HG03558 (cell line): ENCODE data around the gene SUGCT.

ENCODE experiments used
- ATAC-seq: cut with Tn5 transposase; IDR thresholded peaks from one replicate; pipeline ENCODE4 v1.9.1; 2021; ENCODE audit warnings: moderate number of reproducible peaks; ENCODE audit not compliant: unreplicated experiment; ENCODE audit errors: extremely low read depth

The SUGCT gene

DNA sequence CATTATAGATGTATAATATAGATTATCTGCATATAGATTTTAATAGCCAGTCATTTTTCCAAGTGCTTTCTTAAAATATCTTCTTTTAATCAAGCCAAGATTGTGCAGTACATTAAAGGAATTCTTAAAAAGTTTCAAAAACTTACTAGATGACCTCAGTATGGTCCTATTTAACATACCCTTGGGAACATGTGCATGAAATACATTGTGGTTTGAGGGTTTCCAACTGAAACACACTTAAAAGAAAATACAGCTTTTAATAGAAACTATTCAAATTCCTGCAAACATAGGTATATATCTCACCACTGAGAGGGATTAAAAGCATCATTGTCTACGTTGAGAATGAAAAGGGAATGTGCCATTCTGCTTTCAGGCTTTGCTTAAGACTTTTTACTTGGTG lies 364.9 kb downstream of the SUGCT start:
- ATAC-seq: no peak

DNA sequence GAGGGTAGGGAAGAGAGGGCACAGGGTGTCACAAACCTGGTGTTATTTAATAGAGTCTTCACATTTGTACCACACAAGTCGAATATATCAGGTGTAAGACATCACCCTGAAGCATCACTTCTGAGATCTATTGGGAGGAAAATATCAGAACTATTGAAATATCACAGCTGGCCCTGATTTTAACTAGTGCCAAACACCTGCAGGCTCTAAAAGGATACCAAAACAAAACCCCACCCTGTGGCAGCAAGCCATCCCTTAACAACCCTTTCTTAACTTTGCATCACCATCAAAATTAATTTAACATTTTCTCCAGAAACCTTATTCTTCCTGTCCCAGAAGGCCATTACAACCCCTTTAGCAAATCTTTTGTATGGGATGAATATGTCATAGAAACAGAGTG lies 365.4 kb downstream of the SUGCT start:
- ATAC-seq: no peak

- ATAC-seq: no peak
Observed at GRCh38 chr7:40502359-40502758, 367.6 kb downstream of the SUGCT start.

DNA sequence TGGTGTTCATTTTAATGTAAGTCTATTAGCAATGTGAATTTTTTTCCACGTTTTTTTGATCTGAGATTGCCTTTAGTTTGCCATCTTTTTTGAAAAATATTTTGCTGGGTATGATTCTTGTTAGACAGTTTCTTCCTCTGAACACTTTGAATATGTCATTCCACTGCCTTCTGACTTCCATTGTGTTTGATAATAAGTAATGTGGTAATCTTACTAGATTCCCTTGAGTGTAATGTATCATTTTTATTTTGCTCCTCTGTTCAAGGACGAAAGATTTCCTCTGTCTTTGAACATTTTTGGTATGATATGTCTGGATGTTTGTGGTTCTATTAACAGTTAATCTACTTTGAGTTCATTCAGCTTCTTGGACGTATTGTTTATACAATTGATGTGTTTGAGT lies 371.4 kb downstream of the SUGCT start:
- ATAC-seq: no peak

GRCh38 chr7:40507166-40507565 lies 372.4 kb downstream of the SUGCT start:
- no peak for ATAC-seq

DNA sequence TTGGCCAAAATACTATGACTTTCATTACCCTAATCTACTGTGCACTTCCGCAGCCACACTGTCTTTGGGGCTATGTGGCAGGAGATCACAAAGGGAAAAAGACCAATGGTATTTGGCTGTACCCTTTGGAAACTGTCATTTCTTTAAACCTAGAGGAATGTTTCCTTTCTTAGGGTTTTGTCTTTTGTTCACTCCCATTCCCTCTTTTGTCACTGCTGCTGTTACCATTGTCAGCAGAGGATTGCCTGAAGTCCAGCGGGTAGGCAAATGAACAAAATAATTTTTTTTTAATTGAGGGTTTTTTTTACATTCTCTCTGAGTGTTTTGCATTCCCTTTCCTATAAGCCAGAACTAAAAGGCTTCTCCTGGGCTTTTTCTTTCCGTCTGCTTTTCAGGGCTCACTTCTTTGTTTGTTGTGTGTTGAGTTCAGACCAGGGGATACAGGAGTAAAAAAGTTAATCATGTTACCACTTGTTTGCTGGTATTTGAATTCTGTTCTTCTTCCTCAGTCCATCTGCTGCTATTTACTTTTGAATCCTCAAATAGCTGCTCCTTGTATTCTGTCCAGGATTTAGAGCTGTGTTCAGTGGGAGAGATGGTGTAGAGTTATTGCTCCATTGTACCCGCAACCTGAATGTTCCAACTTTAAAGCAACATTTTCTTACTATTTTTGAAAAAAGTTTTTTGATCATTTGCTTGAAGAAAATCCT lies 374.6 kb downstream of the SUGCT start:
- no peak for ATAC-seq

DNA sequence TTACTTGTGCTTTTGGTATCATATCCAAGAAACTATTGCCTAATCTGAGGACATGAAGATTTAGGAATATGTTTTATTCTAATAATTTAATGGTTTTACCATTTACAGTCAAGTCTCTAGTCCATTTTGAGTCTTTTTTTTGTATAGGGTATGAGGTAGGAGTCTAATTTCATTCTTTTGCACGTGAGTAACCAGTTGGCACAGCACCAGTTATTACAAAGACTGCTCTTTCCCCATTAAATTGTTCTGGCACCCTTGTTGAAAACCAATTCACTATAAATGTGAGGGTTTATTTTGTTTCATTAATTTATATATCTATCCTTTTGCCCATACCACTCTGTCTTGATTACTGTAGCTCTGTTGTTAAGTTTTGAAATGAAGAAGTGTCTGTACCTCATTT lies 381.6 kb downstream of the SUGCT start:
- no peak for ATAC-seq

GRCh38 chr7:40519009-40519408 lies 384.2 kb downstream of the SUGCT start:
- ATAC-seq: no peak

GRCh38 chr7:40520986-40521738 lies 386.4 kb downstream of the SUGCT start:
- no peak for ATAC-seq

DNA sequence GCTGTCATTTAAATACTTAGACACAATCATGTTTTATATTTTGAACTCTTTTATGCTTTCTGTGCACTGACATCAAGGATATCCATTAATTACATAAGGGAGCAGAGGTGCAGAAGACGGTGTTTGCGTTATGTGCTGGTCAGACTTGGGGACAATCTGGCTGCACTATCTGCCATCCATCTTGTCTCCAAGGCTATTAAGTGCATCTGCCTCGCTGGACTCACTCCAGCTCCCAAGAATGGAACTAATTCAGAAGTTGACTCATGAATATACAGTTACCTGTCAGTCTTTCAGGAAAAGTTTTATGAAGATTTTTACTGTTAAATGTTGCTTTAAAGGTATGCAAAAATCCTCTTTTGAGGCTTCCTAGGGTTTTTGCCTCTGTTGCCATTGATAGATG lies 391.0 kb downstream of the SUGCT start:
- no peak for ATAC-seq

DNA sequence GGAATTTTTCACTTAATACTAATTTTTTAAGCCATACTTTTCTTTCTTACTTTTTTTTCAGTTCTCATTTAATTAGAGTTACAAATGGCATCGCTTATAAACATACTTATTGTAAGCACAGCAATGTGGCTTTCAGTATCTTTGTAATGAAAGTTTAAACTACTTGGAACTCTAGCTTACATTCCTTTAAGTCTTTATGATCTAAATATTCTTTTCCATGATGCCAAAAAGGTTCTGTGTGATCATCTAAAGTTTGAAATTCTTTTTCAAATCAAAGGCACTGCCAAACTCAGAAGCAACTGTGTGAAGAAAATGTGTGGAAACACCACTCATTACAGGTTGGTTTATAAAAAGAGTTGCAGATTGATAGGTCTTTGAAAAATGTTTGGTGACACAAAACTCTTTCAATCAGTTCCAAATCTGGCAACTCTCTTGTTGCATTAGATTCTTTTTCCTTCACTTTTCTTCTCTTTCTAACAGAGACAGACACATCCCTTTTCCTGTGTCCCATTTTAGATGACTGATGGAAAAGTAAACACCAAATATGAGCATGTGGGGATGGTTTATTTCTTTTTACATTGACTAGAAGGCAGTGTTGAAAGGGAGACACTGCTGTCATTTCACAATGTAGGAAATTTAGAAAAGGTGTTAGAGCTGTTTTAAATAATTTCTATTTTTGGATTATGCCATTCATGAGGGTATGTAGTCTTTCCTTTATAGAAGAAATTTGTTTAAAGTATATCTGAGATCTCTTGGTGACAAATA lies 392.3 kb downstream of the SUGCT start:
- ATAC-seq: no peak

- ATAC-seq: no peak
Observed at GRCh38 chr7:40527723-40528122, 392.9 kb downstream of the SUGCT start.

- no peak for ATAC-seq
Observed at GRCh38 chr7:40530292-40530691, 395.5 kb downstream of the SUGCT start.

- no peak for ATAC-seq
Observed at GRCh38 chr7:40531956-40532355, 397.2 kb downstream of the SUGCT start.

DNA sequence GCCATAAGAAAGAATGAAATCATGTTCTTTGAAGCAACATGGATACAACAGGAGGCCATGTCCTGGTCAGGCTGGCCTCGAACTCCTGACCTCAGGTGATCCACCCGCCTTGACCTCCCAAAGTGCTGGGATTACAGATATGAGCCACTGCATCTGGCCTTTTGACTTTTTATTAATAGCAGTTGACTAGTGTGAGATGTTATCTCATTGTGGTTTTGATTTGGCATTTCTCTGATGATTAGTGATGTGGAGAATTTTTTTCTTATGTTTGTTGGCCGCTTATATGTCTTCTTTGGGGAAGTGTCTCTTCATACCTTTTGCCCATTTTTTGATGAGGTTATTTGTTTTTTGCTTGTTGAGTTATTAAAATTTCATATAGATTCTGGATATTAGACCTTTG lies 400.9 kb downstream of the SUGCT start:
- ATAC-seq: no peak

GRCh38 chr7:40536421-40536820 lies 401.6 kb downstream of the SUGCT start:
- ATAC-seq: no peak

DNA sequence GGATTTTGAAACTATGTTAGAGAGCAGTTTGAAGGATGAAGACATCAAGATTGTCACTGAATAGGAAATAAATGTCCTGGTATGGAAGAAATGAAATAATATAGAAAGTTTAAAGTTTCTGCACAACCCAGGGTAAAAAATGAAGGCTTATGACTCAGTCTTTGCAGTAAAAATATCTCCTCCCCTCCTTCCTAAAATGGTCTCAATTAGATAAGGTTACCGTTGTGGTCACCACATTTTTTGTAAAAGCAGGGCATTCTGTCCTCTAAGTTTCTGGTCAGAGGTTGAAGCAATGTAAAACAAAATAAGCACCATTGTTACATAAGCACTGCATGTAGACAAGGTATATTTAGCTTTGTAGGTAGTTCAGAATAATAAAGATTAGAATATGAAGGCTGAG lies 403.5 kb downstream of the SUGCT start:
- ATAC-seq: no peak

- ATAC-seq: no peak
Observed at GRCh38 chr7:40541336-40541735, 406.5 kb downstream of the SUGCT start.

DNA sequence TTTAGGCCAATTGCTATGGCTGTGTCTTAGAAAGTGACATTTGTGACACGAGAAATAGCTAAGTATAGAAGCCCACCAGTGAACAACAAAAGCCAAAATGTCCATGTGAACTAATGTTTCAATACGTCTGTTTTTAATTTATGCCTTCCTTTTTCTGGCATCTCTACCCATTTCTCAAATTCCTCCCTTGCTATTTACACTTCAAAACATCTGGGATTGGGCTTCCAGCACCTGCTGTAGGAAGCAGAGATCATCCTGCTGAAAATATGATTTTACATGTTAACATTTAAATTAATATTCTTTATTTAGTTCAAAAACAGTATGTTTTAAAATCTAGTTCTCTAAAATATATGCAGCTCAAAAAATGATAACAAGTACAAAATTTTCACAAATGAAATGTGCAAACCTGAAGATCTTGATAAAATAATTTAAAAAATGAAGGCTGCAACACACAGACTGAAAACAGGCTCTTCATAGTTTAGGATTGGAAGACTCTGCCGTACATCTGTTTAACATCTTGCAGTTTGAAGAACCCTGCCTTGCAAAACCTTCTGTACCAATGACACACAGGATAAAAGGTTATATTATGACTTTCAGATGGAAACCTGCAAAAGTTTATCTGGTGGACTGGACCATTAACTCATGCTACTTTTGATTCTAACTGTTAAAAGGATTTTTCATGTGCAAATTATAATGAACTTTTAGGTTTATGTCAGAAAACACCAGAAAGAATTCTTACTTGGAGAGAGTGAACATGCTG lies 408.4 kb downstream of the SUGCT start:
- ATAC-seq: no peak

DNA sequence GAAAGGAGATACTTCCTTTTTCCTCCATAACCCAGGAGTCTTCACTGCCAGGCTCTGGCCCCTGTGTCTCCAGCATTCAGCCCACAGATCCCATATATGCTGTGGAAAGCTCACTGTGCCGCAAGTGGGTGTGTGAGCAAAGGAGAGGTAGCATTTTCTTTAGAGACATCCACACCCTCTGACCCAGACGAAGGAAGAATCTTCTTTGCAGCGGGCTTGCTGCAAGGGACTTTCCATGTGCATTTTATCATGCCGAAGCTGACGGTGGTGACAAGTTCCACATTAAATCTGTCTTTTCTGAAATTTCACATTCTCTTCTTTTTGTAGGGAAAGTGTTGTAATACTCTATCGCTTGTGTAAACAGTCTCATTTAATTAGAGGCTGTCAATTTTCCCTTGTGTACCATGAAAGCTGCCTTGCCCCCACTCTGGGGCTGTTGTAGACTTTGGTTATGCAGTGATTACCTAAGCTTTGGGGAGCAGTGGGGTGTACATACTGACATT lies 409.5 kb downstream of the SUGCT start:
- ATAC-seq: no peak
